Ovary (tissue), 9 donors: ENCODE results near the gene LMO7. TPM values are rescaled to one million over a fixed set of nuclear protein-coding genes. Genes with fewer than 3 reads are reported as not detected.

Source experiments
- DNase-seq, 5 donors: peaks; one replicate each; pipeline ENCODE4 v3.0.0-alpha.2; 2019 to 2020
- H3K27ac ChIP-seq, 2 donors: fragments of 200-600 bp; one replicate each; pipeline versions ENCODE4 v1.5.1 to v1.8.0; 2019 to 2022
- H3K27me3 ChIP-seq: fragments of 200-600 bp; one replicate; pipeline ENCODE4 v1.8.0; 2022
- H3K36me3 ChIP-seq: fragments of 200-600 bp; sonication (generic); one replicate; pipeline ENCODE4 v1.5.1; 2019
- H3K4me1 ChIP-seq: one replicate; pipeline ENCODE4 v1.8.1; 2013; ENCODE audit warnings: mild to moderate bottlenecking, moderate library complexity; ENCODE audit not compliant: insufficient read depth
- H3K4me3 ChIP-seq: fragments of 200-600 bp; sonication (generic); one replicate; pipeline ENCODE4 v1.5.1; 2017
- H3K9me3 ChIP-seq, 2 donors: fragments of 200-600 bp in 1 of 2; sonication (generic) in 1 of 2; one replicate each; pipeline versions ENCODE4 v1.5.1 to v1.8.1; 2013 to 2019; ENCODE audit warnings: mild to moderate bottlenecking in 1 of 2, moderate library complexity in 1 of 2
- EP300 ChIP-seq: sonication (generic); formaldehyde crosslinking; IDR thresholded peaks from one replicate; pipeline ENCODE4 v1.6.1; 2017; ENCODE audit warnings: antibody characterized with exemption
- POLR2A ChIP-seq: fragments of 450-650 bp; IDR thresholded peaks from one replicate; pipeline ENCODE4 v1.6.1; 2017; ENCODE audit warnings: antibody characterized with exemption, mild to moderate bottlenecking, moderate library complexity
- WGBS, 3 donors: extraction: QIAGEN DNeasy Blood & Tissue Kit in 1 of 3; methylation state at CpG; one replicate each; pipeline versions ENCODE4 v1.1.5 to v1.1.7; 2013 to 2017; 5-methylcytosine and 5-hydroxymethylcytosine counted together
- intact Hi-C, 4 donors: fragments of 100-400 bp; cut with DNase I; formaldehyde crosslinking; loops; one replicate each; pipeline versions ENCODE4 v1.11.0 to v1.15.1; 2022 to 2023
- polyA plus RNA-seq, 2 donors: library from polyadenylated mRNA; stranded (reverse); fragments of 200-250 nt in 1 of 2; fragments of 350-450 nt in 1 of 2; fragmentation: Illumina TruSeq in 1 of 2; extraction: RNeasy Lipid Tissue Mini Kit (QIAGEN cat#74804) in 1 of 2; gene quantifications; one replicate each; pipeline ENCODE4 v1.2.3, GENCODE V29; 2013 to 2014
- total RNA-seq, 7 donors: library from RNA; depleted of rRNA in 2 of 7; stranded (reverse); fragments of >200 nt in 2 of 7; fragmentation: NEBNext Ultra II Directional in 3 of 7; extraction: Animal tissue kit (Norgen Biotek cat#: 25700) in 3 of 7; gene quantifications; one replicate each; pipeline versions ENCODE4 v1.1.0 to v1.2.4, GENCODE V29; 2016 to 2023
- TF ChIP-seq, protein P1 (sequence below), 3 donors: fragments of 450-650 bp in 2 of 3; fragments of 200-600 bp in 1 of 3; IDR thresholded peaks; one replicate each; pipeline versions ENCODE4 v1.5.1 to v1.8.0; 2016 to 2022; ENCODE audit warnings: antibody characterized with exemption in 3 of 3, mild to moderate bottlenecking in 1 of 3
- donor health status: DM: no; HTN: no; CAD: no; lungs with moderate emphysema.
- donor health status: DM: no; HTN: no; CAD: no.
- donor health status: Bipolar disorder and iron deficiency.
- donor health status: DM: yes; HTN: yes; CAD: no.
- donor health status: DM: no; HTN: no; CAD: no.
- donor health status: DM: yes; HTN: yes; CAD: no.

The LMO7 gene
- total and polyA plus RNA-seq, 9 donors: 9.6 to 60.7 (median 20.1) TPM

GRCh38 chr13:75745387-75745786 is 109.3 kb downstream of the LMO7 start:
- Histone ChIP-seq H3K9me3 (no peaks in the 10 kb centered on the region), H3K36me3 (no peaks in the 10 kb centered on the region), H3K4me3 (no peak overlapping the region), H3K27ac (no peak overlapping the region), H3K27me3 (no peaks in the 10 kb centered on the region), H3K4me1 (peaks cover 2% of the 10 kb centered on the region)
- intact Hi-C loops: no loop called here
- 91 to 99% (median 97%) methylated on average over 2 of the region's 2 CpGs for WGBS, 3 donors
- TF ChIP-seq POLR2A (no peak), EP300 (no peak)
- TF ChIP-seq, protein P1, sequence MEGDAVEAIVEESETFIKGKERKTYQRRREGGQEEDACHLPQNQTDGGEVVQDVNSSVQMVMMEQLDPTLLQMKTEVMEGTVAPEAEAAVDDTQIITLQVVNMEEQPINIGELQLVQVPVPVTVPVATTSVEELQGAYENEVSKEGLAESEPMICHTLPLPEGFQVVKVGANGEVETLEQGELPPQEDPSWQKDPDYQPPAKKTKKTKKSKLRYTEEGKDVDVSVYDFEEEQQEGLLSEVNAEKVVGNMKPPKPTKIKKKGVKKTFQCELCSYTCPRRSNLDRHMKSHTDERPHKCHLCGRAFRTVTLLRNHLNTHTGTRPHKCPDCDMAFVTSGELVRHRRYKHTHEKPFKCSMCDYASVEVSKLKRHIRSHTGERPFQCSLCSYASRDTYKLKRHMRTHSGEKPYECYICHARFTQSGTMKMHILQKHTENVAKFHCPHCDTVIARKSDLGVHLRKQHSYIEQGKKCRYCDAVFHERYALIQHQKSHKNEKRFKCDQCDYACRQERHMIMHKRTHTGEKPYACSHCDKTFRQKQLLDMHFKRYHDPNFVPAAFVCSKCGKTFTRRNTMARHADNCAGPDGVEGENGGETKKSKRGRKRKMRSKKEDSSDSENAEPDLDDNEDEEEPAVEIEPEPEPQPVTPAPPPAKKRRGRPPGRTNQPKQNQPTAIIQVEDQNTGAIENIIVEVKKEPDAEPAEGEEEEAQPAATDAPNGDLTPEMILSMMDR (IDR thresholded peaks at IDR 0.05): no peak
- no peak for DNase-seq

- Histone ChIP-seq H3K9me3 (no peaks in the 10 kb centered on the region), H3K27ac (no peak overlapping the region), H3K4me3 (no peak overlapping the region), H3K4me1 (peaks cover 4% of the 10 kb centered on the region), H3K36me3 (no peaks in the 10 kb centered on the region), H3K27me3 (no peaks in the 10 kb centered on the region)
- 78 to 85% (median 84%) methylated on average over 3 of the region's 3 CpGs for WGBS, 3 donors
- intact Hi-C loops: no loop called here
- no peak for DNase-seq
- TF ChIP-seq POLR2A: no peak
- no peak for TF ChIP-seq EP300
- TF ChIP-seq, protein P1 (IDR thresholded peaks at IDR 0.05): no peak
Measured at GRCh38 chr13:75748874-75749273, 112.7 kb downstream of the LMO7 start.

GRCh38 chr13:75749407-75749806 is 113.3 kb downstream of the LMO7 start:
- peak in 2 of 5 donors; percentile 27 to 43 for DNase-seq
- WGBS, 3 donors: 16 to 22% (median 19%) methylated on average over 4 of the region's 4 CpGs
- peaks cover 4% of the 10 kb centered on the region for H3K4me1 ChIP-seq
- H3K27ac ChIP-seq: no peak overlapping the region
- intact Hi-C loops: no loop called here
- no peaks in the 10 kb centered on the region for H3K36me3 ChIP-seq
- no peaks in the 10 kb centered on the region for H3K27me3 ChIP-seq
- H3K9me3 ChIP-seq: no peaks in the 10 kb centered on the region
- no peak for TF ChIP-seq POLR2A
- TF ChIP-seq, protein P1 (IDR thresholded peaks at IDR 0.05): no peak
- no peak for TF ChIP-seq EP300
- H3K4me3 ChIP-seq: no peak overlapping the region

DNA sequence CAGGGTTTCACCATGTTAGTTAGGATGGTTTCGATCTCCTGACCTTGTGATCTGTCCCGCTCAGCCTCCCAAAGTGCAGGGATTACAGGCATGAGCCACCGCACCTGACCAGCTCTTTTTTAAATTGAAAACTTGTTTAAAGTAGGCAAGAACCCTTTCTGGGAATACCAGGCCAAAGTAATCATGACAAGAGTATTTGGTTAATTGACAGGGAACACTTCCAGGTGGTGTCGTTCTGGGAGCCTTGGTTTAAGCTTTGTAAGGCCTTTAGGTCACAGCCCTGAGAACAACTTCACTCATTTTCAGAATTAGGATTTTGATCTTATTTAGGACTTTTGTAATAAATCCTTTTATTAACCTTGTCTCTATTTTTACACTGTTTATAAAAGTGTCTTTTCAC is 115.2 kb downstream of the LMO7 start:
- DNase-seq: no peak
- Histone ChIP-seq H3K9me3 (no peaks in the 10 kb centered on the region), H3K27me3 (no peaks in the 10 kb centered on the region), H3K27ac (no peak overlapping the region), H3K4me1 (peaks cover 4% of the 10 kb centered on the region), H3K36me3 (no peaks in the 10 kb centered on the region), H3K4me3 (no peak overlapping the region)
- TF ChIP-seq, protein P1 (IDR thresholded peaks at IDR 0.05): no peak
- no peak for TF ChIP-seq EP300
- WGBS, 3 donors: 86 to 92% (median 88%) methylated on average over 4 of the region's 4 CpGs
- intact Hi-C loops: no loop called here

- H3K4me1 ChIP-seq: peaks cover 4% of the 10 kb centered on the region
- TF ChIP-seq, protein P1 (IDR thresholded peaks at IDR 0.05): no peak
- no peak for TF ChIP-seq POLR2A
- TF ChIP-seq EP300: no peak
- intact Hi-C loops: no loop called here
- H3K4me3 ChIP-seq: no peak overlapping the region
- H3K9me3 ChIP-seq: no peaks in the 10 kb centered on the region
- no peak overlapping the region for H3K27ac ChIP-seq
- H3K27me3 ChIP-seq: no peaks in the 10 kb centered on the region
- H3K36me3 ChIP-seq: no peaks in the 10 kb centered on the region
- DNase-seq: no peak
Measured at GRCh38 chr13:75752826-75753225, 116.7 kb downstream of the LMO7 start.
